ENCODE results near the gene RNF223. TPM values are rescaled to one million over a fixed set of nuclear protein-coding genes. Genes with fewer than 3 reads are reported as not detected.

Gene RNF223
- total and polyA plus RNA-seq, 2 of the 8 experiments (the other 6 are each of a cell fraction or from before 2014, with no cell fraction given) = not detected

- Histone ChIP-seq H4K91ac (replicated peaks; ENCODE audit: insufficient read length, low read length) (peak overlapping the region; percentile 81), H2BK12ac (ENCODE audit: low read depth, low read length) (no peak overlapping the region), H3K27me3 (replicated peaks in 1 of 4; ENCODE audit: control insufficient read depth in 3 of 4, extremely low read depth in 1 of 4, insufficient read depth in 3 of 4, low read length in 3 of 4) (peaks cover 2 to 16% (median 13%) of the 10 kb centered on the region in 4 experiments; a peak in 6 of 7 replicates), H3K9me3 (ENCODE audit: insufficient read depth in 2 of 2, low read depth in 1 of 2, low read length in 1 of 2) (peaks cover 0 to 8% of the 10 kb centered on the region in 2 experiments; a peak in 1 of 4 replicates), H3K56ac (replicated peaks; ENCODE audit: insufficient read length, low read depth, low read length) (no peak overlapping the region), H4K8ac (ENCODE audit: extremely low read depth, insufficient read depth, low read length) (peak overlapping the region; percentile 90), H3K4ac (replicated peaks; ENCODE audit: insufficient read length, low read depth, low read length) (peak overlapping the region; percentile 78), H3K9ac (replicated peaks in 1 of 4; ENCODE audit: extremely low read depth in 1 of 4, low read depth in 3 of 4, low read length in 3 of 4) (no peak overlapping the region), H3K18ac (ENCODE audit: extremely low read depth, low read length) (peak overlapping the region; percentile 32; the same call in 1 of the 2 replicates), H3K23ac (ENCODE audit: insufficient read length) (no peak overlapping the region), H3K23me2 (ENCODE audit: low read depth, low read length) (no peaks in the 10 kb centered on the region), H3K36me3 (ENCODE audit: control insufficient read depth in 2 of 4, insufficient read depth in 4 of 4, low read length in 3 of 4) (no peaks in the 10 kb centered on the region), H3K4me2 (ENCODE audit: insufficient read depth in 1 of 2, low read depth in 2 of 2, low read length in 2 of 2) (no peak overlapping the region), H2BK15ac (ENCODE audit: low read length) (0 out of 2 replicates have a peak overlapping the region, but pooled peaks have one; percentile 72), H3K14ac (ENCODE audit: insufficient read length) (no peak overlapping the region), H3K4me3 (ENCODE audit: extremely low read depth in 1 of 4, insufficient read depth in 2 of 4, low read depth in 3 of 4, low read length in 4 of 4) (no peak overlapping the region), H2AK5ac (ENCODE audit: low read depth, low read length) (no peak overlapping the region), H2BK120ac (replicated peaks; ENCODE audit: low read depth, low read length) (peak overlapping the region; percentile 83), H3K4me1 (replicated peaks in 1 of 4; ENCODE audit: control insufficient read depth in 3 of 4, insufficient read depth in 4 of 4, low read length in 3 of 4) (peaks cover 0 to 3% (median 2%) of the 10 kb centered on the region in 4 experiments; a peak in 4 of 7 replicates), H2AFZ (ENCODE audit: low read length) (no peak overlapping the region; the same call in 1 of the 2 replicates), H2BK5ac (ENCODE audit: low read depth, low read length) (no peak overlapping the region), H3K79me2 (ENCODE audit: control insufficient read depth in 1 of 2, insufficient read depth in 2 of 2, low read length in 2 of 2) (no peaks in the 10 kb centered on the region), H3K27ac (ENCODE audit: low read depth, low read length) (no peak overlapping the region), H3K79me1 (ENCODE audit: low read depth, low read length) (no peaks in the 10 kb centered on the region), H4K20me1 (replicated peaks in 1 of 2; ENCODE audit: control insufficient read depth in 1 of 2, insufficient read depth in 2 of 2, low read length in 2 of 2) (peaks cover 0 to 3% of the 10 kb centered on the region in 2 experiments), H2BK20ac (ENCODE audit: low read length) (no peak overlapping the region), H4K5ac (ENCODE audit: insufficient read length, low read depth, low read length) (no peak overlapping the region)
- 40% methylated on average over 27 of the region's 39 CpGs; no CpG with 5 or more reads in 1 of the 2 experiments for WGBS, 2 experiments (ENCODE audit: extremely low coverage in 1 of 2, insufficient coverage in 1 of 2, insufficient read length in 1 of 2, insufficient replicate concordance in 2 of 2, low coverage in 1 of 2, low lambda C conversion rate in 2 of 2, missing lambda C conversion rate in 1 of 2)
- ChIA-PET CTCF (ENCODE audit: partially characterized antibody) (interaction anchor here (0.6 to 3.6 kb wide), 63 partner anchors 8 to 249 kb away, joined by 3 to 39 read pairs (median 5); partner anchors contain the start of genes B3GALT6, C1QTNF12, RNF223 and SDF4), POLR2A (ENCODE audit: partially characterized antibody) (interaction anchor here (0.6 to 1.1 kb wide), 3 partner anchors 98 to 116 kb away, joined by 3 read pairs; no protein-coding TSS in a partner anchor)
- FAIRE-seq (no peak), DNase-seq (ENCODE audit: low read depth in 1 of 2, low spot score in 2 of 2) (peak; percentile 47 to 94)
- TF ChIP-seq KDM1A (IDR thresholded peaks at IDR 0.05; ENCODE audit: borderline replicate concordance, low read length) (no peak), EZH2 (IDR thresholded peaks at IDR 0.05; ENCODE audit: low read depth, low read length, severe bottlenecking) (peak; percentile 37), SAP30 (IDR thresholded peaks at IDR 0.05; ENCODE audit: insufficient read depth, insufficient replicate concordance, low read length) (no peak), RFX5 (IDR thresholded peaks at IDR 0.05; ENCODE audit: borderline replicate concordance, low read depth, low read length) (no peak), BACH1 (IDR thresholded peaks at IDR 0.05; ENCODE audit: low read length) (no peak), CTCF (IDR thresholded peaks at IDR 0.05; ENCODE audit: control extremely low read depth in 1 of 3, insufficient read depth in 1 of 3, low read depth in 1 of 3, low read length in 3 of 3) (peak in 2 of 3 experiments; percentile 91 to 95; a peak in 3 of 4 replicates), CHD1 (IDR thresholded peaks at IDR 0.05; ENCODE audit: low read depth, low read length) (no peak), GABPA (IDR thresholded peaks at IDR 0.05; ENCODE audit: borderline replicate concordance, insufficient read depth, low read length) (peak; percentile 89)
Measured at GRCh38 chr1:1122078-1122811, 48.1 kb upstream of the RNF223 start.

Measured in H1 (cell line).